Mammary epithelial cell (primary cell): ENCODE measurements around the gene ROR1.

Source experiments
- EZH2 ChIP-seq: IDR thresholded peaks from 2 replicates; pipeline ENCODE4 v1.6.1; 2012; ENCODE audit warnings: low read length, inconsistent platforms, borderline replicate concordance
- TF ChIP-seq, protein P1 (sequence below), 2 donors: IDR thresholded peaks in 1 of 2; conservative IDR thresholded peaks in 1 of 2; 2 replicates each; pipeline ENCODE4 v1.5.1; 2011 to 2012; ENCODE audit warnings: inconsistent platforms in 2 of 2, low read length in 2 of 2, mild to moderate bottlenecking in 2 of 2, control low read depth in 1 of 2, low read depth in 1 of 2; ENCODE audit not compliant: insufficient read depth in 1 of 2; ENCODE audit errors: extremely low read depth in 1 of 2

DNA sequence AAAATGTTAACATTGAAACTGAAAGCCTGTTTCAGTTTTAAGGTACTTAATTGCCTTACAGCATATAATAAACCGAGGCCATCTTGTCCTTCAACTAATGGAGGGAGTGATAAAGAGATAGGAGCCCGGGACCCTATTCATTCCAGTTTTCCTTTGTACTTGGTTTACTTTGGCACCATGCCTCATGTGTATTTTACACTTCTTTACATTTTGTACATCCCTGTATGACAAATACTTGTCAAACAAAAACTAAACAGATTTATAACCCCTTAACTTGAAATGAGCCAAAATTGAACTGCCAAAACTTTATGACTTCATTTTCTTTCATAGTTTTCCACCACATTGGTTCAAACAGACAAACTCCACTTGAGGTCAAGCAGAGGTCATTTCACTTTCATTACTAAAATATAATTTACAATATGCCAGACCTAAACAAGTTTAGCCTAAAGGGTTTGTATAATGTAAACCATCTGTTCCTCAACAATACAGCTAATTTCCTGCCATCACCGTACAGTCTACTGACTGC lies 398.7 kb downstream of the ROR1 start:
- no peak for TF ChIP-seq EZH2
- TF ChIP-seq, protein P1, sequence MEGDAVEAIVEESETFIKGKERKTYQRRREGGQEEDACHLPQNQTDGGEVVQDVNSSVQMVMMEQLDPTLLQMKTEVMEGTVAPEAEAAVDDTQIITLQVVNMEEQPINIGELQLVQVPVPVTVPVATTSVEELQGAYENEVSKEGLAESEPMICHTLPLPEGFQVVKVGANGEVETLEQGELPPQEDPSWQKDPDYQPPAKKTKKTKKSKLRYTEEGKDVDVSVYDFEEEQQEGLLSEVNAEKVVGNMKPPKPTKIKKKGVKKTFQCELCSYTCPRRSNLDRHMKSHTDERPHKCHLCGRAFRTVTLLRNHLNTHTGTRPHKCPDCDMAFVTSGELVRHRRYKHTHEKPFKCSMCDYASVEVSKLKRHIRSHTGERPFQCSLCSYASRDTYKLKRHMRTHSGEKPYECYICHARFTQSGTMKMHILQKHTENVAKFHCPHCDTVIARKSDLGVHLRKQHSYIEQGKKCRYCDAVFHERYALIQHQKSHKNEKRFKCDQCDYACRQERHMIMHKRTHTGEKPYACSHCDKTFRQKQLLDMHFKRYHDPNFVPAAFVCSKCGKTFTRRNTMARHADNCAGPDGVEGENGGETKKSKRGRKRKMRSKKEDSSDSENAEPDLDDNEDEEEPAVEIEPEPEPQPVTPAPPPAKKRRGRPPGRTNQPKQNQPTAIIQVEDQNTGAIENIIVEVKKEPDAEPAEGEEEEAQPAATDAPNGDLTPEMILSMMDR (conservative IDR thresholded peaks at IDR 0.05 in 1 of 2, IDR thresholded peaks at IDR 0.05 in 1 of 2; ENCODE audit: extremely low read depth in 1 of 2, insufficient read depth in 1 of 2, low read depth in 1 of 2, low read length in 2 of 2) = no peak
